K562 (cell line): ENCODE data around the gene C1orf167. TPM values are rescaled to one million over a fixed set of nuclear protein-coding genes. Genes with fewer than 3 reads are reported as not detected.

ENCODE experiments used
- AFF1 ChIP-seq, 2 experiments: fragments of 450-650 bp; IDR thresholded peaks; 2 replicates each; pipeline ENCODE4 v1.6.1; 2018; ENCODE audit warnings: mild to moderate bottlenecking in 2 of 2, low read depth in 1 of 2; ENCODE audit not compliant: partially characterized antibody in 2 of 2
- ATF4 ChIP-seq: fragments of 450-650 bp; formaldehyde crosslinking; IDR thresholded peaks from 2 replicates; pipeline ENCODE4 v1.4.0; 2022; ENCODE audit warnings: mild to moderate bottlenecking, moderate library complexity
- CBX8 ChIP-seq: fragments of 200-600 bp; sonication (generic); IDR thresholded peaks from 2 replicates; pipeline ENCODE4 v1.6.1; 2012; ENCODE audit warnings: borderline replicate concordance, mixed run types, low read depth, mild to moderate bottlenecking, moderate library complexity, mixed read lengths, low read length, control low read depth, inconsistent platforms; ENCODE audit not compliant: poor library complexity, severe bottlenecking; ENCODE audit errors: extremely low read depth
- HDAC2 ChIP-seq: fragments of 450-650 bp; IDR thresholded peaks from 2 replicates; pipeline ENCODE4 v1.6.1; 2016; ENCODE audit warnings: mild to moderate bottlenecking
- LEF1 ChIP-seq: fragments of 450-650 bp; IDR thresholded peaks from 2 replicates; pipeline ENCODE4 v1.6.1; 2016; ENCODE audit warnings: mild to moderate bottlenecking
- MAZ ChIP-seq, 2 experiments: fragments of 450-650 bp in 1 of 2; sonication (generic) in 1 of 2; formaldehyde crosslinking; IDR thresholded peaks in 1 of 2; conservative IDR thresholded peaks in 1 of 2; 2 replicates each; pipeline versions ENCODE4 v1.4.0 to v1.5.0; 2020; ENCODE audit warnings: mild to moderate bottlenecking in 1 of 2, missing genetic modification reagents in 1 of 2
- MTF1 ChIP-seq: fragments of 250-450 bp; sonication (Bioruptor Pico); IDR thresholded peaks from 2 replicates; pipeline ENCODE4 v1.9.0; 2021; ENCODE audit warnings: moderate library complexity, mild to moderate bottlenecking, inconsistent platforms, borderline replicate concordance
- PHF8 ChIP-seq: fragments of 200-600 bp; sonication (generic); IDR thresholded peaks from 2 replicates; pipeline ENCODE4 v1.6.1; 2012; ENCODE audit warnings: mixed run types, mild to moderate bottlenecking, inconsistent platforms, low read length, moderate library complexity, borderline replicate concordance
- POLR2H ChIP-seq: IDR thresholded peaks from 2 replicates; pipeline ENCODE4 v1.6.1; 2016; ENCODE audit warnings: missing genetic modification characterization, low read depth, mild to moderate bottlenecking, control low read depth, missing compliant biosample characterization, moderate library complexity
- UBTF ChIP-seq, 2 experiments: IDR thresholded peaks; 2 replicates each; pipeline ENCODE4 v1.6.1; 2012; ENCODE audit warnings: improper control_type of control experiment in 2 of 2, low read depth in 2 of 2, low read length in 2 of 2, borderline replicate concordance in 1 of 2
- ZBTB17 ChIP-seq: fragments of 450-650 bp; formaldehyde crosslinking; IDR thresholded peaks from 2 replicates; pipeline ENCODE4 v1.4.0; 2020; ENCODE audit warnings: mild to moderate bottlenecking
- ZNF184 ChIP-seq: sonication (generic); formaldehyde crosslinking; IDR thresholded peaks from 2 replicates; pipeline ENCODE4 v1.5.0; 2020; ENCODE audit warnings: missing genetic modification reagents
- ZNF217 ChIP-seq: sonication (generic); formaldehyde crosslinking; IDR thresholded peaks from 2 replicates; pipeline ENCODE4 v1.8.0; 2022; ENCODE audit warnings: mild to moderate bottlenecking, missing genetic modification reagents
- ZNF76 ChIP-seq: fragments of 250-450 bp; sonication (Bioruptor Pico); IDR thresholded peaks from 2 replicates; pipeline ENCODE4 v1.4.0; 2020; ENCODE audit warnings: mild to moderate bottlenecking, moderate library complexity, borderline replicate concordance
- ZNF79 ChIP-seq: fragments of 250-450 bp; sonication (Bioruptor Pico); IDR thresholded peaks from 2 replicates; pipeline ENCODE4 v1.4.0; 2020; ENCODE audit warnings: low read depth, mild to moderate bottlenecking, moderate library complexity
- polyA plus RNA-seq, 8 experiments: library from polyadenylated mRNA; depleted of rRNA in 4 of 8; stranded (reverse) in 5 of 8; unstranded in 3 of 8; fragments of >200 nt; fragmentation: Nextera tagmentation in 2 of 8; fragmentation: Illumina TruSeq in 1 of 8; extraction: Ambion mirVana in 2 of 8; extraction: Trizol in 1 of 8; gene quantifications; 2 replicates each; pipeline versions ENCODE4 v1.2.1 to v1.2.3, GENCODE V29; 2011 to 2014; ENCODE audit warnings: inconsistent platforms in 1 of 8, missing spikeins in 1 of 8
- total RNA-seq, 7 experiments: library from RNA; depleted of rRNA in 6 of 7; stranded (reverse); fragments of >200 nt in 6 of 7; fragmentation: Illumina TruSeq in 2 of 7; extraction: Trizol in 2 of 7; gene quantifications; 2 replicates each; pipeline versions ENCODE4 v1.2.1 to v1.2.3, GENCODE V29; 2011 to 2021; ENCODE audit warnings: low replicate concordance in 1 of 7

The C1orf167 gene
- total and polyA plus RNA-seq, 9 of the 15 experiments (the other 6 are each of a cell fraction or from before 2014, with no cell fraction given), result 0.22 to 0.86 (median 0.31) TPM; not detected in 2

- no peak for TF ChIP-seq ZNF217 (CRISPR knock-in tag)
- TF ChIP-seq MAZ (CRISPR knock-in tag; conservative IDR thresholded peaks at IDR 0.05 in 1 of 2, IDR thresholded peaks at IDR 0.05 in 1 of 2), result peak; percentile 92 to 93
- no peak for TF ChIP-seq POLR2H (tag)
- peak; percentile 36 for TF ChIP-seq LEF1
- peak; percentile 62 to 78; a peak in 1 of 4 replicates for TF ChIP-seq UBTF (IDR thresholded peaks at IDR 0.05; ENCODE audit: borderline replicate concordance in 1 of 2, low read depth in 2 of 2, low read length in 2 of 2)
- TF ChIP-seq ATF4 (CRISPR knock-in tag), result no peak
- TF ChIP-seq HDAC2, result peak; percentile 72; the same call in 1 of the 2 replicates
- no peak for TF ChIP-seq AFF1 (IDR thresholded peaks at IDR 0.05; ENCODE audit: low read depth in 1 of 2, partially characterized antibody in 2 of 2)
- TF ChIP-seq ZBTB17 (CRISPR knock-in tag), result peak; percentile 76
- no peak for TF ChIP-seq MTF1 (CRISPR knock-in tag)
- no peak for TF ChIP-seq ZNF79 (CRISPR knock-in tag)
- TF ChIP-seq PHF8, result peak; percentile 51; the same call in 1 of the 2 replicates
- TF ChIP-seq CBX8, result no peak
- TF ChIP-seq ZNF76 (CRISPR knock-in tag), result 0 out of 2 replicates have a peak, but pooled peaks have one; percentile 57
- TF ChIP-seq ZNF184 (CRISPR knock-in tag), result no peak
Observed at GRCh38 chr1:11802973-11803885, 41.2 kb downstream of the C1orf167 start (continued).
